DND-41 (cell line): ENCODE results near the gene C11orf21.
A peak's percentile ranks its signal among the peaks of the same experiment; 100 is the strongest.

Experiments
- ATAC-seq: fragments of 200-7000 bp; cut with Tn5 transposase; 3 replicates; pipeline ENCODE4 v1.9.1; 2021; ENCODE audit warnings: low read depth; ENCODE audit not compliant: insufficient read depth
- DNase-seq: peaks from one replicate; pipeline ENCODE4 v3.0.0-alpha.2; 2020
- H2AFZ ChIP-seq: 2 replicates; pipeline ENCODE4 v1.6.0; 2012; ENCODE audit warnings: low read depth, low read length
- H3K27ac ChIP-seq: 2 replicates; pipeline ENCODE4 v1.5.1; 2012; ENCODE audit warnings: low read length, inconsistent platforms
- H3K27me3 ChIP-seq: fragments of 200-600 bp; sonication (generic); 2 replicates; pipeline ENCODE4 v1.6.0; 2012; ENCODE audit warnings: low read length, mild to moderate bottlenecking, inconsistent platforms; ENCODE audit not compliant: insufficient read depth, poor library complexity
- H3K36me3 ChIP-seq: 2 replicates; pipeline ENCODE4 v1.5.1; 2012; ENCODE audit warnings: low read length, inconsistent platforms; ENCODE audit not compliant: insufficient read depth
- H3K4me1 ChIP-seq: 2 replicates; pipeline ENCODE4 v1.5.1; 2012; ENCODE audit warnings: mild to moderate bottlenecking, low read length; ENCODE audit not compliant: insufficient read depth
- H3K4me2 ChIP-seq: 2 replicates; pipeline ENCODE4 v1.6.0; 2012; ENCODE audit warnings: mild to moderate bottlenecking, moderate library complexity, low read length, inconsistent platforms; ENCODE audit not compliant: insufficient read depth
- H3K4me3 ChIP-seq, 2 experiments: fragments of 200-600 bp in 1 of 2; shearing (Covaris generic) in 1 of 2; 2 replicates each; pipeline ENCODE4 v1.5.1; 2012 to 2016; ENCODE audit warnings: inconsistent platforms in 2 of 2, low read length in 2 of 2, mild to moderate bottlenecking in 2 of 2, low read depth in 1 of 2, moderate library complexity in 1 of 2
- H3K79me2 ChIP-seq: 2 replicates; pipeline ENCODE4 v1.6.0; 2012; ENCODE audit warnings: low read length, inconsistent platforms; ENCODE audit not compliant: insufficient read depth
- H3K9ac ChIP-seq: 2 replicates; pipeline ENCODE4 v1.6.0; 2012; ENCODE audit warnings: low read depth, mild to moderate bottlenecking, inconsistent platforms, low read length, moderate library complexity
- H3K9me3 ChIP-seq: 2 replicates; pipeline ENCODE4 v1.5.1; 2012; ENCODE audit warnings: low read length, moderate library complexity, mild to moderate bottlenecking, inconsistent platforms; ENCODE audit not compliant: insufficient read depth, severe bottlenecking
- H4K20me1 ChIP-seq: 2 replicates; pipeline ENCODE4 v1.6.0; 2012; ENCODE audit warnings: low read length; ENCODE audit not compliant: insufficient read depth
- EZH2 ChIP-seq: IDR thresholded peaks from 3 replicates; pipeline ENCODE4 v1.6.1; 2012; ENCODE audit warnings: borderline replicate concordance, low read depth, mild to moderate bottlenecking, moderate library complexity, low read length, inconsistent platforms; ENCODE audit not compliant: severe bottlenecking
- TF ChIP-seq, protein P1 (sequence below): IDR thresholded peaks from 2 replicates; pipeline ENCODE4 v1.5.1; 2012; ENCODE audit warnings: borderline replicate concordance, low read length, moderate library complexity, mild to moderate bottlenecking; ENCODE audit not compliant: poor library complexity, severe bottlenecking; ENCODE audit errors: extremely low read depth

Gene C11orf21

DNA sequence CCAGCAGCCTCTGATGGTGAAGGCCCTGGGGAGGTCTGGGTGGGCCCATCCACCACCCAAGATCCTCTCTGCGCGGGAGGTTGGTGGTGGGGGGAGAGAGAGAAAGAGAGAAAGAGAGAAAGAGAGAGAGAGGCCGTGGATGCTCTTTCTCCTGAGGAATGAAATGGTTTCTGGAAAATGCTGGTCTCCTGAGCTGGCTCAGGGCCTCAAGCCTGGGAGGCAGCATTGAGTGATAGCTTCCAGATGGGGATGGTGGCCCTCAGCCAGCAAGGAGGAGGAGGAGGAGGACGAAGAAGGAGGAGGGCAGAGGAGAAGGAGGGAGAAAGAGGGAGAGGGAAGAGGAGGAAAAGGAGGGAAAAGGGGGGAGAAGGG, 4.7 kb upstream of the C11orf21 start:
- no peak for DNase-seq
- Histone ChIP-seq H3K27ac (no peak overlapping the region), H4K20me1 (no peaks in the 10 kb centered on the region), H3K4me2 (no peak overlapping the region), H2AFZ (no peak overlapping the region), H3K79me2 (no peaks in the 10 kb centered on the region), H3K9ac (no peak overlapping the region), H3K4me3 (no peak overlapping the region), H3K36me3 (no peaks in the 10 kb centered on the region), H3K9me3 (no peaks in the 10 kb centered on the region), H3K27me3 (no peaks in the 10 kb centered on the region), H3K4me1 (no peaks in the 10 kb centered on the region)
- no peak for ATAC-seq
- TF ChIP-seq, protein P1, sequence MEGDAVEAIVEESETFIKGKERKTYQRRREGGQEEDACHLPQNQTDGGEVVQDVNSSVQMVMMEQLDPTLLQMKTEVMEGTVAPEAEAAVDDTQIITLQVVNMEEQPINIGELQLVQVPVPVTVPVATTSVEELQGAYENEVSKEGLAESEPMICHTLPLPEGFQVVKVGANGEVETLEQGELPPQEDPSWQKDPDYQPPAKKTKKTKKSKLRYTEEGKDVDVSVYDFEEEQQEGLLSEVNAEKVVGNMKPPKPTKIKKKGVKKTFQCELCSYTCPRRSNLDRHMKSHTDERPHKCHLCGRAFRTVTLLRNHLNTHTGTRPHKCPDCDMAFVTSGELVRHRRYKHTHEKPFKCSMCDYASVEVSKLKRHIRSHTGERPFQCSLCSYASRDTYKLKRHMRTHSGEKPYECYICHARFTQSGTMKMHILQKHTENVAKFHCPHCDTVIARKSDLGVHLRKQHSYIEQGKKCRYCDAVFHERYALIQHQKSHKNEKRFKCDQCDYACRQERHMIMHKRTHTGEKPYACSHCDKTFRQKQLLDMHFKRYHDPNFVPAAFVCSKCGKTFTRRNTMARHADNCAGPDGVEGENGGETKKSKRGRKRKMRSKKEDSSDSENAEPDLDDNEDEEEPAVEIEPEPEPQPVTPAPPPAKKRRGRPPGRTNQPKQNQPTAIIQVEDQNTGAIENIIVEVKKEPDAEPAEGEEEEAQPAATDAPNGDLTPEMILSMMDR, result no peak
- TF ChIP-seq EZH2, result no peak

DNA sequence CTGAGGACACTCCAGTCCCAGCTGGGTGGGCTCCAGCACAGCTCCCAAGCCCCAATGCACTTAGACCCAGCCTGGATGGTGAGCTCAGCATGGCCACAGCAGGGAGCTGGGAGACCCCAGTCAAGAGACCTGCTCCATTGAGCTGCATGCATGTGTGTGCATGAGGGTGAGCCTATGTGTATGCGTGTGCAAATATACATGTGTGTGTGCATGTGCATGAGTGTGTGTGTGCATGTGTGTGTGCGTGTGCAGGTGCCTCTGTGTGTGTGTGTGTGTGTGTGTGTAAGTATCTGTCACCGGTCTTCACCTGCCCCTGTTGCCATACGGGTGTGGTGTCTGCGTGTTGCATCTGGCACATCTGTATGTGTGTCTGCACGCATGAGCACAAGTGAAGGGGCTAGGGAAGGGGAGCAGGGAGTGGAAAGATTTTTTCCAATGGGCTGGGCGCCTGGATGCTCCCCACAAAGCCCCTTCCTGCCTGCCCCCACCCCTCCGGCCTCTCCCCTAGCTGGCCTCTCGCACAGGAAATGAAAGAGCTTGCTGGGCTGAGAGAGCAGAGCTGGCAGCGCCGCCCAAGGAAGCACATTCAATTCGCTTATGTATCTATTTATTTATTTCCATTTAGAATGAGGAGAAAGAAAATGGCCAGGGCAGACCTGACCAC, 4.2 kb upstream of the C11orf21 start:
- no peaks in the 10 kb centered on the region for H3K27me3 ChIP-seq
- no peaks in the 10 kb centered on the region for H3K4me1 ChIP-seq
- TF ChIP-seq, protein P1, result no peak
- TF ChIP-seq EZH2, result no peak
- no peaks in the 10 kb centered on the region for H3K36me3 ChIP-seq
- H3K9ac ChIP-seq, result no peak overlapping the region
- no peak overlapping the region for H3K4me2 ChIP-seq
- H4K20me1 ChIP-seq, result no peaks in the 10 kb centered on the region
- H3K79me2 ChIP-seq, result no peaks in the 10 kb centered on the region
- peak overlapping the region; percentile 26; the same call in 1 of the 2 replicates for H3K27ac ChIP-seq
- H3K4me3 ChIP-seq, result no peak overlapping the region
- ATAC-seq, result no peak
- no peak for DNase-seq
- H3K9me3 ChIP-seq, result no peaks in the 10 kb centered on the region
- no peak overlapping the region; the same call in 1 of the 2 replicates for H2AFZ ChIP-seq

DNA sequence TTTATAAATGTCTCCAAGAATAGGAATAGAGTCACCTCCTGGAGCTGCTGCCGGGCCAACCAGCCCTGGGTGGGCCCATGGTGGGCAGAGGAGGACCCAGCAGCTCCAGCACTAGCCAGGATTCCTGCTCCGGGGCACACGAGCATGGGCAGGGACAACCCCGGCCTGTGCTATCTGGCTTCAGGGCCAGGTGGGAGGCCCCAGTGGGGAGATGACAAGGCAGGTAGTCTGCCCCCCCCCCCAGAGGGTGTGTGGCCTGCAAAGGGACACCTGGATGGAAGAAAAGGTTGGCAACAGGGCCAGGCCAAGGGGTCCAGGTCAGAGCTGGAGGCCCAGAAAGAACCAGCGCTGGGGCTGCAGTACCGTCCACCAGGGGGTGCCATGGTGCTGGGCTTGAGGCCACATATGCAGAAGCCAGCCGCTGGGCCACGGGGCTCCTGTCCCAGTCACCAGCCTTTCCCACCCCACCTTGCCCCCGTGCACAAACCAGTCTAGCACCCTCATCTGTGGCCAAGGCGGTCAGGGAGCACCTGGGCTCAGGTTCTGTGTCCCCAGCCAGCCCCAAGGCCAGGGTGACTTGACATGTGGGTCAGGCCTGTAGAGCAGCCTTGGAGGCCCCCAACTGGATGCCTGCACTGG, 3.5 kb upstream of the C11orf21 start:
- Histone ChIP-seq H3K9ac (no peak overlapping the region), H2AFZ (no peak overlapping the region; the same call in 1 of the 2 replicates), H3K27ac (peak overlapping the region; percentile 26; the same call in 1 of the 2 replicates)

More for the DNA sequence above, 3.5 kb upstream of the C11orf21 start:
- Histone ChIP-seq H3K79me2 (no peaks in the 10 kb centered on the region), H4K20me1 (no peaks in the 10 kb centered on the region), H3K4me1 (no peaks in the 10 kb centered on the region), H3K27me3 (no peaks in the 10 kb centered on the region), H3K4me2 (no peak overlapping the region), H3K36me3 (no peaks in the 10 kb centered on the region), H3K4me3 (no peak overlapping the region), H3K9me3 (no peaks in the 10 kb centered on the region)
- peak; percentile 71 for ATAC-seq
- peak; percentile 68 for DNase-seq
- TF ChIP-seq, protein P1, result peak; percentile 87
- TF ChIP-seq EZH2, result no peak
